Stimulated activated CD8-positive, alpha-beta memory T cell treated with anti-CD3 and anti-CD28 coated beads, Interleukin-4, amount 100 ng/mL, for 24 hours (primary cell): ENCODE results near the gene SPTAN1.
"Not testable (repeated sequence)": the region's sequence is repeated elsewhere in the genome, so short reads cannot be mapped to it uniquely, and the experiment has no call there.

Experiments
- DNase-seq: peaks from one replicate; pipeline ENCODE4 v3.0.0-alpha.2; 2020; ENCODE audit warnings: low read depth

The SPTAN1 gene

GRCh38 chr9:128552153-128552743 lies at the start of gene SPTAN1:
SPTAN1 (plus strand) TSS chr9:128552587; CDS start chr9:128566741, 14,154 bp downstream.
- DNase-seq = peak; percentile 94

GRCh38 chr9:128503415-128503825 lies 49.0 kb upstream of the SPTAN1 start:
- not testable (repeated sequence) for DNase-seq

- no peak for DNase-seq
Observed at GRCh38 chr9:128503870-128504269, 48.5 kb upstream of the SPTAN1 start.

GRCh38 chr9:128504485-128505413 lies 47.6 kb upstream of the SPTAN1 start, which contains the start of gene GLE1:
GLE1 (plus strand) TSS chr9:128504719; CDS start chr9:128504806, 87 bp downstream.
- peak; percentile 97 for DNase-seq

- DNase-seq = no peak
Observed at GRCh38 chr9:128505414-128505765, 47.0 kb upstream of the SPTAN1 start.

- DNase-seq = not testable (repeated sequence)
Observed at GRCh38 chr9:128505906-128506305, 46.5 kb upstream of the SPTAN1 start.

- DNase-seq = no peak
Observed at GRCh38 chr9:128512820-128513219, 39.6 kb upstream of the SPTAN1 start.

GRCh38 chr9:128521956-128522355 lies 30.4 kb upstream of the SPTAN1 start:
- DNase-seq = no peak

- DNase-seq = no peak
Observed at GRCh38 chr9:128523199-128523925, 29.0 kb upstream of the SPTAN1 start.

GRCh38 chr9:128526720-128527119 lies 25.7 kb upstream of the SPTAN1 start:
- no peak for DNase-seq

- no peak for DNase-seq
Observed at GRCh38 chr9:128528445-128529160, 23.8 kb upstream of the SPTAN1 start.

GRCh38 chr9:128529191-128529590 lies 23.2 kb upstream of the SPTAN1 start:
- DNase-seq = no peak

GRCh38 chr9:128532581-128532980 lies 19.8 kb upstream of the SPTAN1 start:
- no peak for DNase-seq

- no peak for DNase-seq
Observed at GRCh38 chr9:128540634-128541360, 11.6 kb upstream of the SPTAN1 start.

GRCh38 chr9:128546504-128546903 lies 5.9 kb upstream of the SPTAN1 start:
- no peak for DNase-seq

- DNase-seq = no peak
Observed at GRCh38 chr9:128548876-128549275, 3.5 kb upstream of the SPTAN1 start.

GRCh38 chr9:128550226-128550625 lies 2.2 kb upstream of the SPTAN1 start:
- peak; percentile 33 for DNase-seq

- DNase-seq = no peak
Observed at GRCh38 chr9:128550770-128551656, 1.4 kb upstream of the SPTAN1 start.

GRCh38 chr9:128551657-128552152 lies 682 bp upstream of the SPTAN1 start:
- DNase-seq = no peak
